GM21737 (cell line): ENCODE data around the gene TASOR2.

Experiments
- ATAC-seq: cut with Tn5 transposase; IDR thresholded peaks from one replicate; pipeline ENCODE4 v1.9.1; 2021; ENCODE audit warnings: mild to moderate bottlenecking, moderate library complexity; ENCODE audit not compliant: unreplicated experiment

Gene TASOR2

DNA sequence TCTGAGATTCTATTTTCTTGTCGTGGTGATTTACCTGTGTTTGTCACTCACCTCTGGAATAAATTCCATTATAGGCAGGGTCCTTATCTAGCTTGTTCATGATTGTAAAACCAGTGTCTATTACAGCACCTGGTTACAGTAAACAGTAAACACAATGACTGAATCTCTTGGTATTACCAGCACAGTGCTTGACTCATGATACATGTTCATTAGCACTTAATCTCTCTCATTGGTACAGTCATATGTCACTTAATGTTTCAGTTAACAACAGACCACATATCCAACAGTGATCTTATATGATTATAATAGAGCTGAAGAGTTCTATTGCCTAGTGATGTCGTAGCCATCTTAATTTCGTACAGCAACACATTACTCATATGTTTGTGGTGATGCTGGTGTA is 1.6 kb upstream of the TASOR2 start:
- ATAC-seq, result no peak

DNA sequence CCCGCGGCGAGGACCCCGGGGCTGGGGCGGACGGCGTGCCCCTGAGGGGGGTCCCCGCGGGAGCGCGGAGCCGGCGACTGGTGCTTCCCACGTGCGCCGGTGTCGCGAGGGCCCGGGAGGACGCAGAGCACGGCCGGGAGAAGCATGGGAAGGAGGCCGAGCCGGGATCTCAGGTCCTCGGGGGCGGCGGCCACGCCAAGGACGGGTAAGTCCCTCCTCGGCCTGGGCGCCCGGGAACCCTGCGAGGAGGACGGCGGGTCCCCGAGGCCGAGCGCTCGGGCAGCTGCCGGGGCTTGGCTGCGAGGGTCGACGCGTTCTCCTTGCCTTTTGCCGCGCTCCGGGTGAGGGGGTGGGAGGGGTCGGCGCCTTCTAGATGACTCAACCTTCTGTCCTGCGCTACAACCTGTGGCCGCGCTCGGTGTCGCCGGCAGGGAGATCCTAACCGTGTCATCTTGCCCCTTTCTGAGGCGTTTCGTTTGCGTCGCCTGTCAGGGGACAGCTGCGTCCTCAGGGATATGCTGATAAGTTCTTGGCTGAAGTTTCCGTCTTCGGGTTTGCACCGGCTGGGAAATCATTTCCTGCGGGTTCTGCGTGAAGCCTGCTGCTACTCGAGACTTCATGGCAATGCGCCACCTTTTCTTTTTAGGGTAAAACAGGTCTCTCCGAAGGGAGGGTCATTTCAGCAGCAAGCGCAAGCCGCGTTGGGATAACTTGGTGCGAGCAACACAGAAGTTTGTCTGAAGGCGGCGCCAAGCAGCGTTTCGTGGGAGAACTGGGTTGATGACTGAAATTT is 529 bp downstream of the TASOR2 start:
- peak; percentile 39 for ATAC-seq

DNA sequence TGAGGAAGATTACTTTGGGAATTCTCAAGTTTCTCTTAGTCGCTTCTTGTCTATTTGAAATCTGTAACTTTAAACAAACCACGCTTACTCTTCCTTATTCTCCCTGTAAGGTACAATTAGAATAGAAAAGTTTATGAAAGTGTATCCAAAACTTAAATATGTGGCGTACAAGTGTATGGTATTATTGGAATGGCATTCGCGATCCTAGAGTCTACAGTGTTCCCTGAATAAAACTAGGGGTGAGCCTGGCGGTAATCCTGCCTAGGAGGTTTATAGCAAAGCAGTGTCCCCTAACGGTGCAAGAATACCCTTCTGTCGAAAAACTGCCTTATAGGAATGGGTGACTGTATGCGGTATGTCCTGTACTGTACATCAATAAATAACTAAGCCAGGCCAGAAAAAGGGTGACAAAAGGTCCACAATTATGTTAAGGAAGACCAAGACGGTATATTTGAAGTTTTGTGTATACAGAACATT is 1.2 kb downstream of the TASOR2 start:
- no peak for ATAC-seq

DNA sequence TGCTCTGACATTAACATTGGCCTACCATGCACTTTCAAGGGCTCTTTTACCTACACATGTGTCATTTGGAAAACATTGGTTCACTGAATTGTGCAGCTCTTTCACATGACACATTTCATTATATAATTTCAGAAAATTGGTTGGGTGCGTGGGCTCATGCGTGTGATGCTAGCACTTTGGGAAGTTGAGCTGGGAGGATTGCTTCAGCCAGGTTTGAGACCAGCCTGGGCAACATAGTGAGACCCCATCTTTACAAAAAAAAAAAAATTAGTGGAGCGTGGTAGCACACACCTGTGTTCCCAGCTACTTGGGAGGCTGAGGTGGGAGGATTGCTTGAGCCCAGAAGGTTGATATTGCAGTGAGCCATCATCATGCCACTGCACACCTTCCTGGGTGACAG is 3.9 kb downstream of the TASOR2 start:
- no peak for ATAC-seq

DNA sequence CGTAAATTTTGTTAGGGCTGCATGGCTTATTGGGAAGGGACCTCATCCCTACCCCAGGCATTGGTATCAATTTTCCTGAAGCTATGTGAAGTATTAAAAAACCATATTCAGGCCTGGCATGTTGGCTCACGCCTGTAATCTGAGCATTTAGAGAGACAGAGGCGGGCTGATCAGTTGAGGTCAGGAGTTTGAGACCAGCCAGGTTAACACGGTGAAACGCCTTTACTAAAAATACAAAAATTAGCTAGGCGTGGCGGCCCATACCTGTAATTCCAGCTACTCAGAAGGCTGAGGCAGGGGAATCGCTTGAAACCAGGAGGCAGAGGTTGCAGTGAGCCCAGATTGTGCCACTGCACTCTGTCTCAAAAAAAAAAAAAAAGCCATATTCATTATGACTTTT is 7.1 kb downstream of the TASOR2 start:
- ATAC-seq, result no peak

DNA sequence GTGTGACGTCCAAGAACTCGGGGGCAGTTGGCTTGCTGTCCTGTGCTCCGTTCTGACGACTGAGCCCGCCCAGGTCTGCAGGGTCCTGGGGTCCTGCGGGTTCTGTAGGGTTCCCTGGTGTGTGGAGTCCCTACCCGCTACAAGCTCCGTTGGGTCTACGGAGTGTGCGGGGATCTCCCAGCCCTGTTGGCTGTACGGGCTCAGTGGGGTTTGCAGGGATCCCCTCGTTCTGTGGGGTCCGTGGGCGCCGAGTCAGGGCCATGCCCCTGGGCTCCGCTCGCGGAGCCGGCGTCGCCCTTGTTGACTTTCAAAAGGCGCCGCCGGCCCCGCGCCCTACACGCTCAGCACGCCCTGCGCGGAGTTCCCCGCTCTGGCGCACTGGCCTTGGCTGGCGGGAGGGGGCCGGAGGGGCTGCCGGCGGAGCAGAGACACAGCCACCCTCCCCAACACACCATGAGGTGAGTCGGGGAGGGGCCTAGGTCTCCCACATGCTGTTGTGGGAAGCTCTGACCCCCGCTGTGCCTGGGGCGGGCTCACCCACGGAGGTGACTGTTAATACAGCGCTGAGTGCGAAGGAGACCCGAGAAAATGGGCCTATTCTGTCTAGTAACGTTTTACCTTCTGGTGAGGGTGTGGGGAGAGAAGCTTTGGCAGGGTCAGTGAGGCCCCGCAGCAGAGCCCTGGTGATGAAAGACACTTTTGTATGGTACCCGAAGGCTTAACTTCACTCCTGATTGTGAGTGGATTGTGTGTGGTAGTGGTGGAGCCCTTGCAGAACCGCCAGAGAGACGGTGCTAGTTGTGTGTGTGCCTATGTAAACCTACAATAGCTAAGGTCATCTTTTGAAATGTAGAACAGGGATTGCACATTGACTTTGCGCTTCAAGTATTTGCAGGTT is 8.1 kb downstream of the TASOR2 start:
- peak; percentile 89 for ATAC-seq

DNA sequence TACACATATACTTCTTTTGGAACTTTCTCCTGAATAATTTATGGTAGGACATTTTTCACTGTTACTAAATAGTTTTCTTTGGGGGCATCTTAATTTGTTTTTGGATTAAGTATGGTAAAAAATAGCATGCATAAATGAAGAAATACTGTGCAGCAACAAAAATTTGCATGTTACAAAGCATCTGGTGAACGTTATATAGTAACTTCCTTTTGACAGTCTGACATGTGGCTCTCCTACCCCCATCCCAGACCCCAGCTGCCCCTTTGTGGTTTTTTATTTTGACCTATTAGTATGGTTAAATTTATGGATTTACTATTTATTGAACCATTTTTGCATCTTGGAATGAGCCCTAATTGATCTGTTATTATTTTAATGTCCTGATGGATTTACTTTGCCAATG is 9.9 kb downstream of the TASOR2 start:
- no peak for ATAC-seq

DNA sequence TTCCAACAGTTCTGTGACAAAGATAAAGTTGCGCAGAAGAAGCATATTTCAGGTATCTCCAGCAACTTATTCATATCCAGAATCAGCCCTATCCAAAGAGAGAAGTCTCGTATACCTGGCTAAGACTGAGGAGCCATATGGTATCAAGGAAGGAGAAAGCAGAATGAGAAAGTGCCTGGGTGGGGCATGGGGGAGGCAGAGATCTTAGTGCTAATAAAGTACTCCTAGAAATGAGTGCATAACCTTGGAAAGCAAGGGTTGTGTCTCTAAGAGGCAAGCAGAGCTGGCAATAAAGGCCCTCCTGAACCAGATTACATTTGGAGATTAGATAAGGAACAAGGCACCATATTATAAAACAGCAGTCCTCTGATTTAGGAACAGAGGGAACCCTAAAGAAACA is 12.7 kb downstream of the TASOR2 start:
- no peak for ATAC-seq

DNA sequence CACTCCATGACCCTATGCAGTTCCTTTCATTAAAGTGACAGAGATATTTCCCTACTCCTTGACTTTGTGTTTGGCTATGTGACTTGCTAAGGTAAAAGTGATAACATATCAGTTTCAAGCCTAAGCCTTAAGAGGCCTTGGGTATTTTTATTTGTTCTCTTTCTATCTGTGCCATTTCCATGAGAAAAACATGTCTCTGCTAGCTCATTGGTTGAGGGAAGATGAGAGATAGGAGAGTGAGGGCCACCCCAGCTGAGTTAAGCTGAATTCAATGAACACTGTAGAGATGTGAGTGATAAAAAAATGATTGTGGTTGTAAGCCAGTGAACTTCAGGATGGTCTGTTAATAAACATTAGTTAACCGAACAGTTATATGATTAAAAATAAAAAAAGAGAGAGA is 13.4 kb downstream of the TASOR2 start:
- no peak for ATAC-seq

DNA sequence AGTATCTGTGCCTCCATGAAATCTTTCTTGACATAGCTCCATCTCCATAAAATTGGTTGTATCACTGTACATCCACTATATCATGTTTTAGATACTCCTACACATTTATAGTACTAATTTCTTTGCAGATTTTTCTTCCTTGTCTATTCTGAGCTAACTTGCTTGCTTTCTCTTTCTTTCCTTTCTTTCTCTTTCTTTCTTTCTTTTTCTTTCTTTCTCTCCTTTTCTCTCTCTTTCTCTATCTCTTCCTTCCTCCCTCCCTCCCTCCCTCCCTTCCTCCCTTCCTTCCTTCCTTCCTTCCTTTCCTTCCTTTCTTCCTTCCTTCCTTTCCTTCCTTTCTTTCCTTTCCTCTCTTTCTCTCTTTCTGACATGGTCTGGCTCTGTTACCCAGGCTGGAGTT is 23.7 kb downstream of the TASOR2 start:
- no peak for ATAC-seq

DNA sequence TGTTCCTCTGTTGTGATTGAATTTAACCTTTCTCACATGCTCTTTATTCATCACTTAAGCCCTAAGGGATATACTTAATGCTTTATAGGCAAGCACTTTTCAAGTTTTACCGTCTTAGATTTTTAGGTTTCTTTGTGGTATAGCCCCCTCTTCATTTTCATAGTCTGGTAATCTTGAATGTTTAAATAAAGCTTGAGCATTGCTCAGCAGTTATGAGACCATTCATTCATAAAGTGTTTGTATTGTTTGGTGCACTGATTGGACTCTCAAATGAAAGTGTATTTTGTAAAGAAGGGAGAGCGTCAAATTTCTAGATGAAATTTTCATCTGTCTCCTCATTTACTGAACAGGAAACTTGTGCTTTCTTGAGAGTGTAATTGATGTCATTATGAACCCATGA is 25.2 kb downstream of the TASOR2 start:
- no peak for ATAC-seq

DNA sequence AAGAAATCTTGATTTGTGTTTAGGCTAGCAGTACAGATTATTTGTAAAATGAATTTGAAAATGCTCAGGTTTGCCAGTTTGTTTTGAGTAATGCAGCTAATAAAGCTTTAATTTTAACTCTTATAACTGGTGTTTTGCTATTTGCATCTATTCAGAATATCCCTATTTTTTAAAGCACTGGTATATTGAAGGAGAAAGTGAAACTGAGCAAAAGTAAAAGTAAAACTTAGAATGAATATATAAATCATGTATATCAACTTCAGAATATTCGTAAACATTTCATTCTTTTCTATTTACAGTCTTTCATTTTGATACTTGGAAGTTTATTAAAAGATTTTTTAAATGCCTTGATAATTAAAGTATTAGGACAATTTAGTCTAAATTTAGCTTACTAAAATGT is 26.2 kb downstream of the TASOR2 start:
- no peak for ATAC-seq

DNA sequence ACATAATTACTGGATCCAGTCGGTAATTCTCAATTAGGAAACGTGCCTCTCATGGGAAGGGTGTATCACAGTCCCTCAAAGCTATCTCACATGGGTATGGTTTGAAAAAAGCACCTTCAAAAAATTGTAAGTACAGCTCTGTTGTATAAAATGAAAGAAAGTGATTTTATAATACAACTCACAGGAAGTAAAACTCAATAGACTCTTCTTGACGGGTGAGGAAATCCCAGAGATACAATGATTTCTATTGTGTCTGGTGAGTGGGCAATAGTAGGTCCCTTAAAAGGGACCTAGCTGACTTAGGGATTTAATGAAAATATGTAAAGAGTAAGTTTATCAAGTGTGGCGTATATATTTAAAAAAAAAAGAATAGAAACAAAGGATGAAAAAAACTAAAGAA is 27.0 kb downstream of the TASOR2 start:
- ATAC-seq, result no peak

DNA sequence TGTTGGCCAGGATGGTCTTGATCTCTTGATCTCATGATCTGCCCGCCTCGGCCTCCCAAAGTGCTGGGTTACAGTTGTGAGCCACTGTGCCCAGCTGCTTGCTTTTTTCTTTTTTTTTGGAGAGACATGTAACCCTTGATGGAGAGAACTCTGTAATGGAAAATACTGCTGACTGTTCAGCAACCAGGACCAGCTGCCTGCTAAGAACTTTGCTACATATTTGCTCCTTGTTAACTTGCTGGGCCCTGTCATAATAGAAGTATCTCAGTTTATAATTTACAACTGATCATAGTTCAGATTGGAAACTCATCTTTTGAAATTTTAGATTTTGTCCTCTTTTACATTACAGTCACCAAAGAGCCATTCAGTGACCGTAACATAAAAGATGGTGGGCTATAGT is 34.9 kb downstream of the TASOR2 start:
- no peak for ATAC-seq

DNA sequence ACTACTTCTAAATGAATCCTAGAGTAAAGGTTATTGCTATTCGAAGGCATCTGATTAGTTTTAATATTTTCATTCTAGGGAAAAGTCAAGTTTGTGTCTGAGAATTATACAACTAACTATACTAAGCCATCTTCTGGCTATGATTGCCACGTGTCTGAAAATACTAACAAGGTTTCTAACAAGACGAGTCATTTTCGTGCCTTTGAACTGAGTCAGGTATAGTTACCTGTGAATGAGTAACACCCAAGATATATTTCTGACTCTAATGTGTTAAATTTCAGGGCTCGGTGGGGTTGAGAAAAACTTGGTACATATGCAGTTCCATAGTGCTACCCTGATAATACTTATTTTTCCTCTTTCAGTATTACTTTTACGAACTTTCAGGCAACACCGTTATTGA is 35.5 kb downstream of the TASOR2 start:
- ATAC-seq, result no peak

DNA sequence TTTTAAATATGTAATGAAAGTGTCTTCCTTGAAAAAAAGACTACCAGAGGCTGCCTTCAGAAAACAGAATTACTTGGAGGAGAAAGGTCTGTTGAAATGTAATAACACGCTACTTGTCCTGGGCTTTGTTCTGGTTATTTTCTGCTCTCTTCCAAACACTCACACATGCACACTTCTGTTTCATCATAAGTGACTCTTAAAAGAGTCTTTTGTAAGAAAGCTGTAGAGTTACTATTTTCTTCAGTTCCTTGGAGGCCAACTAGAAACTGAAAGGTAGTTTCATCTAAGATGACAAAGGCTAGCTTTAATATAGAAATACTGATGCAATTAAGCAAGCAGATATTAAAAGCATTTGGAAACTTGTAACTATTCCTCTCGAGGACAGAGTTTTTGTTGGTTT is 39.1 kb downstream of the TASOR2 start:
- no peak for ATAC-seq

DNA sequence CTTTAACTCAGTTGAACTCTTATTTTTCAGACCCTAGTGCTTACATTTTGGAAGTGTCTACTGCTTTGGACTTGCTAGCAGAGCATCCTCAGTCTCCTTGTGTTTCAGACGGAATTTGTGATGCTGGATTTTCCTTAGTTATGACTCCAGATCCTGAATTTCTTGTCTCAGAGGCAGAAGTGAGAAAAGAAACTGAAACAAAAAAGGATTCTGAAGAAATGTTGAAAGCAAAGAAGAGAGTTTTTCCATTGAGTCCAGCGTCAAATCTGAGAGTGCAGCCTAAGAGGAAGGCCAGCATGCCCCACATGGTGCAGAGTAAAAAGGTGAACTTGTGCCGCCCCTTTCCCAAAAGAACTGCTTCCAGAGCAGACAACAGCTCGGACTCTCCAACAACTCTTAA is 46.1 kb downstream of the TASOR2 start:
- ATAC-seq, result no peak

DNA sequence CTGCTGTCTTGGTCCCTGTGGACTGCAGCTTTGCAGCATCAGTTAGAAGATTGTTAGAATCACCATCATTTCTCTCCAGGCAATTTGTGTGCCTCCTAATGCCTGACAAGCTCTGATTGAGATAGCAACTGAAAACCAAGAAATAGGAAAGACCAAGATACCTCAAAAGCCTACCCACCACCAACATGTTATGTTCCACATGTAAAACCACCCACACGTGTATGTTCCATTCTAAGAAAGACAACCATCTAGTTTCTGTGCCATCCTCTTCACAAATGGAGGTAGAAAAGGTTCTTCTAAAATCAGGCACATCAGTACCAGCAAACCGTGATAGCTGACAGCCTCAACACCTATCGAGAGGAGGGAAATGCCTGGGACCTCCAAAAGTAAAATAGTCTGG is 46.9 kb downstream of the TASOR2 start:
- ATAC-seq, result no peak

DNA sequence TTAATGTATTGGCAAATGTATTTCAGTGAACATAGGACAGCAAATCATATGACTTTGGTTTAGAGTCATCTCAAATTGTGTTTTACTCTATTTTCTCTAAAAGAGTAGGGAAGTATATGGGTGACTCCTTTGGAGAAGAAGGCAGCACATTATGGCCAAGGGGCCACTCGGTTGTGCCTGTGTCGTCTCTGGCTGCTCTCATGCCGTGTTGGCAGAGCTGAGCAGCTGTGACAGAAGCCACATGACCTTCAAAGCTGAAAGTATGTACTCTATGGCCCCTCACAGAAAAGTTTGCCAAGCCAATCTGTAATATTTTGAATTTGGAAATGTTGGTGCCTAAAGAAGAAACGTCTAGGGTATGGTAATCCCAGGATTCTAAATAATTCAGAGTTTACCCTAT is 47.5 kb downstream of the TASOR2 start:
- ATAC-seq, result no peak
